ENCODE results near the gene F2RL1.
"Not testable (repeated sequence)": the region's sequence is repeated elsewhere in the genome, so short reads cannot be mapped to it uniquely, and the experiment has no call there.

DNA sequence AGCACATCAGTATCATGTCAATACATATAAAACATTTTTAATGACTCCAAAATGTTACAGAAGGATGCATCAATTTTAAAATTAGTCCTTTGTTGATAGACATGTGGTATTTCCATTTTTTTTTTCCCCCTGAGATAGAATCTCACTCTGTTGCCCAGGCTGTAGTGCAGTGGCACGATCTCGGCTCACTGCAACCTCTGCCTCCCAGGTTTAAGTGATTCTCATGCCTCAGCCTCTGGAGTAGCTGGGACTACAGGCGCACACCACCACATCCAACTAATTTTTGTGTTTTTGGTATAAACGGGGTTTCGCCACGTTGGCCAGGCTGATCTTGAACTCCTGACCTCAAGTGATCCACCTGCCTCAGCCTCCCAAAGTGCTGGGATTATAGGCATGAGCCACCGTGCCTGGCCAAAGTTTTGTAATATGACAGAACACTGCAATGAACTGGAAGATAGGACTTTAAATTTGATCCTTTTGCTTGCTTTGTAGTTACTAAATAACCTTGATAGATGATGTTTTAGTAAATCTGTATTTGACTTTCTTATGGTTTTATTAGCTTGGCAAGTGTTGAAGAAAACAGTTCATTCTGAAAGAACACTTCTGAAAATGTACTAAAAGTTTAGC is 3.4 kb downstream of the F2RL1 start:
- TF ChIP-seq, protein P1, sequence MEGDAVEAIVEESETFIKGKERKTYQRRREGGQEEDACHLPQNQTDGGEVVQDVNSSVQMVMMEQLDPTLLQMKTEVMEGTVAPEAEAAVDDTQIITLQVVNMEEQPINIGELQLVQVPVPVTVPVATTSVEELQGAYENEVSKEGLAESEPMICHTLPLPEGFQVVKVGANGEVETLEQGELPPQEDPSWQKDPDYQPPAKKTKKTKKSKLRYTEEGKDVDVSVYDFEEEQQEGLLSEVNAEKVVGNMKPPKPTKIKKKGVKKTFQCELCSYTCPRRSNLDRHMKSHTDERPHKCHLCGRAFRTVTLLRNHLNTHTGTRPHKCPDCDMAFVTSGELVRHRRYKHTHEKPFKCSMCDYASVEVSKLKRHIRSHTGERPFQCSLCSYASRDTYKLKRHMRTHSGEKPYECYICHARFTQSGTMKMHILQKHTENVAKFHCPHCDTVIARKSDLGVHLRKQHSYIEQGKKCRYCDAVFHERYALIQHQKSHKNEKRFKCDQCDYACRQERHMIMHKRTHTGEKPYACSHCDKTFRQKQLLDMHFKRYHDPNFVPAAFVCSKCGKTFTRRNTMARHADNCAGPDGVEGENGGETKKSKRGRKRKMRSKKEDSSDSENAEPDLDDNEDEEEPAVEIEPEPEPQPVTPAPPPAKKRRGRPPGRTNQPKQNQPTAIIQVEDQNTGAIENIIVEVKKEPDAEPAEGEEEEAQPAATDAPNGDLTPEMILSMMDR (IDR thresholded peaks at IDR 0.05): not testable (repeated sequence)
- not testable (repeated sequence) for TF ChIP-seq POLR2A (IDR thresholded peaks at IDR 0.05)
